GM19452 (cell line): ENCODE data around the gene CES3.
A peak's percentile ranks its signal among the peaks of the same experiment; 100 is the strongest.
"Not testable (repeated sequence)": the region's sequence is repeated elsewhere in the genome, so short reads cannot be mapped to it uniquely, and the experiment has no call there.

ENCODE experiments used
- ATAC-seq: cut with Tn5 transposase; IDR thresholded peaks from one replicate; pipeline ENCODE4 v1.9.1; 2021; ENCODE audit not compliant: unreplicated experiment

CES3 gene

DNA sequence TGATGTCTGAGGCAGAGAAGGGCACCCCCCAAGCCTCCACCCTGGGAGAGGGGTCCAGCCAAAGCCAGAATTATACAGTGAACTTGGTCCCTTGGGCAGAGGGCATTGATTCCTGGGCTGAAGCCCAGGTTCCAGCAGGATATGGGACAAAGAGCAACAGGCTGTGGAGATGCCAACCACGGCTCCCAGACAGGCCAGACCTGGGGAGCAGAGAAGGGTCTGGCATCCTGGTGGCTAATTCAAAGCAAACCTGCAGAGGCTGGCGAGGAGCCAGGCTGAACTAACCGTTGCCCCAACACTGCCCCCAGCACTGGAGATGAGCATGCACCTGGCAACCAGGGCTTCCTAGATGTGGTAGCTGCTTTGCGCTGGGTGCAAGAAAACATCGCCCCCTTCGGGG is 3.0 kb downstream of the CES3 start:
- ATAC-seq: no peak

DNA sequence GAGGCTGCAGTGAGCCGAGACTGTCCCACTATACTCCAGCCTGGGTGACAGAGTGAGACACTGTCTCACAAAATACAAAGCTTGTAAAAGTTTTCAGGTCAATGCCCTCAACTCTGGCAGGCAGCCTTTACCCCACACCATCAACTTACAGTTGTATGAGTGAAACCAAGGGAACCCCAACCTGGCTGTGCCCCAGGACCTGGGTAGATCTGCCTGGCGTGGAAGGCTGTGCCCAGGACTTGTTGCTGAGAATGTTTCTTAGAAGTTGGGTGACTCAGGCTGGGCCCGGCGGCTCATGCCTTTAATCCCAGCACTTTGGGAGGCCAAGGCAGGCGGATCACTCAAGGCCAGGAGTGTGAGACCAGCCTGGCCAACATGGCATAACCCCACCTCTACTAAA is 7.8 kb downstream of the CES3 start:
- ATAC-seq: no peak

DNA sequence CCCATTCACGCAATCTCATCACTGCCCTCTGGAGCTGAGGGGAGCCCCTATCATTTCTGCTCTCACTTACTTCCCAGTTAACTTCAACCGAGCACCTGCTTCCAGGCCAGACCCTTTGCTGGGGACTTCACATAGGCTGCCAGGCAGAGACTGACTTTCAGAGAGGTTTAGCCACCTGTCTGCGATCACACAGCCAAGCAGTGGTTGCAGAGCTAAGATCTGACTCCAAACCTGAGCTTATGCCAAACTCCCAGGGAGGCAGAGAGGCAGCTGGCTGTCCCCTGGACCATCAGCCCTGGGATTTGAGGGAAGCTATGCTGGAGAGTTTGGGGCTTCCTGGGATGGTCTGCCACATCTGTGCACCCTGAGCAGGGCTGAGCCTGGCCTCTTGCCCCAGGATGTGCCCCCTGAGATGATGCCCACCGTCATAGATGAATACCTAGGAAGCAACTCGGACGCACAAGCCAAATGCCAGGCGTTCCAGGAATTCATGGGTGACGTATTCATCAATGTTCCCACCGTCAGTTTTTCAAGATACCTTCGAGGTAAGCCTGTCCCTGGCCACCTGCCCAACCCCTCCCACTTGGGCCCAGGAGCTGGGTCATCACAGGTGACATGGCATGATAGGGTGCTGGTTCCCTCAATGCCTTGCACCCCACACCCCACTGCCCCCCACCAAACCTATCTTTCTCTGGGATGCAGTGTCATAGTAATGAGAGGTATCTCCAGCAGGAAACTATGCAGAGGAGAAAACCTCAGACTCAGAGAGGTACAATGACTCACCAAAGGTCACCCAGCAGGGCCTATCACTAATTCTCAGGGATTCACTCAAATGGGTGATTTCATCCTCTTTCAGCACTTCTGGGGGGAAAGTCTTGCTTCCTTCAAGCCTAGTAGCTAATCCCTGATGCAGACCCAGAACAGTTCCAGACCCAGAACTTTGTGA is 10.0 kb downstream of the CES3 start:
- ATAC-seq: no peak

DNA sequence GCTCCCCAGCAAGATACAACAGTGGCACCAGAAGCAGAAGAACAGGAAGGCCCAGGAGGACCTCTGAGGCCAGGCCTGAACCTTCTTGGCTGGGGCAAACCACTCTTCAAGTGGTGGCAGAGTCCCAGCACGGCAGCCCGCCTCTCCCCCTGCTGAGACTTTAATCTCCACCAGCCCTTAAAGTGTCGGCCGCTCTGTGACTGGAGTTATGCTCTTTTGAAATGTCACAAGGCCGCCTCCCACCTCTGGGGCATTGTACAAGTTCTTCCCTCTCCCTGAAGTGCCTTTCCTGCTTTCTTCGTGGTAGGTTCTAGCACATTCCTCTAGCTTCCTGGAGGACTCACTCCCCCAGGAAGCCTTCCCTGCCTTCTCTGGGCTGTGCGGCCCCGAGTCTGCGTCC is 11.9 kb downstream of the CES3 start:
- ATAC-seq: no peak

DNA sequence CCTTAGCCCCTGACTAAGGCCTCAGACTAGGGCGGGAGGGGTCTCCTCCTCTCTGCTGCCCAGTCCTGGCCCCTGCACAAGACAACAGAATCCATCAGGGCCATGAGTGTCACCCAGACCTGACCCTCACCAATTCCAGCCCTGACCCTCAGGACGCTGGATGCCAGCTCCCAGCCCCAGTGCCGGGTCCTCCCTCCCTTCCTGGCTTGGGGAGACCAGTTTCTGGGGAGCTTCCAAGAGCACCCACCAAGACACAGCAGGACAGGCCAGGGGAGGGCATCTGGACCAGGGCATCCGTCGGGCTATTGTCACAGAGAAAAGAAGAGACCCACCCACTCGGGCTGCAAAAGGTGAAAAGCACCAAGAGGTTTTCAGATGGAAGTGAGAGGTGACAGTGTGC is 12.7 kb downstream of the CES3 start:
- no peak for ATAC-seq

DNA sequence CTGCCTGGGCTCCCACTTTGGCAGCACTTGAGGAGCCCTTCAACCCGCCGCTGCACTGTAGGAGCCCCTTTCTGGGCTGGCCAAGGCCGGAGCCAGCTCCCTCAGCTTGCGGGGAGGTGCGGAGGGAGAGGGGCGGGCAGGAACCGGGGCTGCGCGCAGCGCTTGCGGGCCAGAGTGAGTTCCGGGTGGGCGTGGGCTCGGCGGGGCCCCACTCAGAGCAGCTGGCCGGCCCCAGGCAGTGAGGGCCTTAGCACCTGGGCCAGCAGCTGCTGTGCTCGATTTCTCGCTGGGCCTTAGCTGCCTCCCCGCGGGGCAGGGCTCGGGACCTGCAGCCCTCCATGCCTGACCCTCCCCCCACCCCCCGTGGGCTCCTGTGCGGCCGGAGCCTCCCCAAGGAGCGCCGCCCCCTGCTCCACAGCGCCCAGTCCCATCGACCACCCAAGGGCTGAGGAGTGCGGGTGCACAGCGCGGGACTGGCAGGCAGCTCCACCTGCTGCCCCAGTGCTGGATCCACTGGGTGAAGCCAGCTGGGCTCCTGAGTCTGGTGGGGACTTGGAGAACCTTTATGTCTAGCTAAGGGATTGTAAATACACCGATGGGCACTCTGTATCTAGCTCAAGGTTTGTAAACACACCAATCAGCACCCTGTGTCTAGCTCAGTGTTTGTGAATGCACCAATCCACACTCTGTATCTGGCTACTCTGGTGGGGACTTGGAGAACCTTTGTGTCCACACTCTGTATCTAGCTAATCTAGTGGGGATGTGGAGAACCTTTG is 13.3 kb downstream of the CES3 start:
- not testable (repeated sequence) for ATAC-seq

- not testable (repeated sequence) for ATAC-seq
Measured at GRCh38 chr16:66974932-66975246, 13.8 kb downstream of the CES3 start.

- no peak for ATAC-seq
Measured at GRCh38 chr16:66975302-66975893, 14.3 kb downstream of the CES3 start.

DNA sequence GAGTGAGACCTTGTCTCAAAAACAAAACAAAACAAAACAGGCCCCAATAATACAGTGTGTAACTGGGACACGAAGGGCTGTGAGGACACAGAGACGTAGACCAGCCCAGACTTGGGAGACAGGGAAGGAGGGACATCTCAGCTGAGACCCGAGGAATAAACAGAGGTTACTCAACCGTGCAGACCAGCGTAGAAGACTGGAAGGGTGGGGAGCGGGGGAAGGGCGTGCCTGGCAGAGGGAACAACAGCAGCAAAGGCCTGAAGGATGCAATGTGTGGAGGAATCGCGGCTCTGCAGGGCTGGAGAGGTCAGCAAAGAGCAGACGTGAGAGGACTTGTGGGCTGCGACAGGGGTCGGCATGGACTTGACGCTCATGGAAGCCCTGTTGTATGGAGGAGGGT is 15.7 kb downstream of the CES3 start:
- no peak for ATAC-seq

DNA sequence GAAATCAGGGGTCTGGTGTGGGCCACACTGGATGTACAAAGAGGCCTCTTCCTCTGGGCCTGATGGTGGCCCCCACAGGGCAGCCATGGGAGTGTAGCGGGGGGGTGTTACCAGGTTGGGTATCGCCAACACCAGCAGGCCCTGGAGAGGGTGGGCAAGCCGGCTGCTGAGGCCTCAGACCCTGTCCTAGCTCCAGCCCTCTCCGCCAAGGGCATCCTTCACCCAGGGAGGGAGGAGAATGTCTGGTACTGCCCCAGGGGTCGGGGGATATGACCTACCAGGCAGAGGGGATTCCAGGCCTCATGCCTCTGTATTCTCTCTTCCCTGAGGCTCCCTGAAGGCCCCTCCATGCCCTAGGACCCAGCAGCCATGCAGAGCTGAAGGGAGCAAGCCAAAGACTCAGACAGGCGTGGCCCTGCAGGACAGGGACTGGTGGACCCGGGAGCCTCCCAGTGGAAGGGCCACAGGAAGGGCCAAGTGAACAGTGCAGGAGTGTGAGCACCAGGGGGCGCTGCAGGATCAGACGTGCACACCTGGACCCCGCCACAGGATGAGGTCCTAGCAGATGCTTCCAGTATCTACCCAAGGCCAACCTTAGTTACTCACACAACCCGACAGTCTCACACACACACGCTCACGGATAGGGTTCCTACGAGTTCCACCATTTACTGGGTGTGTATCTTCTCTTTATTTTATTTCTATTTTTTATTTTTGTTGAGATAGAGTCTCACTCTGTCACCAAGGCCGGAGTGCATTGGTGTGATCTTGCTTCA is 16.5 kb downstream of the CES3 start:
- peak; percentile 56 for ATAC-seq

DNA sequence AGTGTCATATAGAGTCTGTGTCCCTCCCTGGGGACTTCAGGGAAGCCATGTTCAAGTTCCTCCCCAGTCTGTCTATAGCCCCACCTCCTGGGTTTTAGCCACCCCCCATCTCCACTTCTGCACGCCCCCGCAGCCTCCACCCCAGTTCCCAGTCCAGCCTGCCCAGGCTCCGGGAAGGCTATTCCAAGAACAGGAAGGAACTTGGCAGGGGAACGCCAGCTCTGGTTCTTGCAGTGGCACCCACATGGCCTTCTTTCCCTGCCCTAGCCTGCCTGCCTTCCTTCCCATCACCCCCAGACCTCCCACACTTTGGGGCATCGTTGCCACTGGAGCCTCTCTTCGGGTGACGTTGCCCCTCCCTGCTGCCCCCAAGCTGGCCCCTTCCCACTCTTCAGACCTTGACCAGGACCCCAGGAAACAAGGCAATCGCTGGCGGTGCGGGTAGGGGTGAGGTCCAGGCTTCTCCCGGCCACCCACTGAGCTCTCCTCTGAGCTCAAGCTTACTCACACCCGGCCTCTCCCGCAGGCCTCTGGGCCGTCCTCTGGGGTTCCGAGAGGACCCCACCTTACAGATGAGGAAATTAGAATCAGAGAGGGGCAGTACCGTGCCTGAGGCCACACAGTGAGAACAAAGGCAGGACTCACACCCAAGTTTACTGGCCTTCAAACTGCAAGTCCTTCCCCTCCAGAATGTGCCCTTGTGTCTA is 18.1 kb downstream of the CES3 start:
- no peak for ATAC-seq

GRCh38 chr16:66983033-66983432 is 22.0 kb downstream of the CES3 start:
- no peak for ATAC-seq

DNA sequence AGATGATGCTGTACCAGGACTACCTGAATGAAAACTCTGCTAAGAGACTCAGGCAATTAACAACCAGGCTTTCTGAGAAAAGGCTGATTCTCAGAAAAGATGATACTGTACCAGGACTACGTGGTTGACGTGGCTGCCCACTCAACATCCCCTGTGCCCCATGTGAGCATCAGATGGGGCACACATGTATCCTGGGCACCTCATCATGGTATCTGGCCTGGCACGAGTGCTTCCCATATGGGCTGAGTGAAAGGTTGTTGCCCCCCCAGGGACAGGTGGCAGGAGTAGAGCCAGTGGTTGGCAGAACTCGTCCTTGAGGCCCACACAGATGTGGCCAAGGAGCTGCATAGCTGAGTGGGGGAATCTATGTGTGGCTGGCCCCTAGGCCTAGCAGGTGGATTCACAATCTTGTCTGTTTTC is 23.8 kb downstream of the CES3 start:
- no peak for ATAC-seq

DNA sequence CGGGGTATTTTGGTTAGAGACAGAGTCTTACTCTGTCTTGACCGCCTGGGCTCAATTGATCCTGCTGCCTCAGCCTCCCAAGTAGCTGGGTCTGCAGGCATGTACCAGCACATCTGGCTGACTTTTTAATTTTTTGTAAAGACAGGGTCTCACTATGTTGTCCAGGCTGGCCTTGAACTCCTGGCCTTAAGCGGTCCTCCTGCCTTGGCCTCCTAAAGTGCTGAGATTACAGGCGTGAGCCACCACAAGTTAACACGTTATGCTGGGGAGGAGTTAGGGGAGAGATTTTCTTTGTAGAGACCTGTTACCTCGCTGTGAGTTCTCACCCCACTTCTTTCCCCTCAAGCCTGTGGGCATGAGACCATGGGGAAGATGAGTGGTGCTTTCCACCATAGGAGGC is 25.5 kb downstream of the CES3 start:
- no peak for ATAC-seq

GRCh38 chr16:66988197-66988788 is 27.2 kb downstream of the CES3 start, which contains the start of gene CES4A:
Gene CES4A, plus strand, starts transcription at chr16:66988589. Its CDS starts 184 bp downstream, at chr16:66988773.
- no peak for ATAC-seq

DNA sequence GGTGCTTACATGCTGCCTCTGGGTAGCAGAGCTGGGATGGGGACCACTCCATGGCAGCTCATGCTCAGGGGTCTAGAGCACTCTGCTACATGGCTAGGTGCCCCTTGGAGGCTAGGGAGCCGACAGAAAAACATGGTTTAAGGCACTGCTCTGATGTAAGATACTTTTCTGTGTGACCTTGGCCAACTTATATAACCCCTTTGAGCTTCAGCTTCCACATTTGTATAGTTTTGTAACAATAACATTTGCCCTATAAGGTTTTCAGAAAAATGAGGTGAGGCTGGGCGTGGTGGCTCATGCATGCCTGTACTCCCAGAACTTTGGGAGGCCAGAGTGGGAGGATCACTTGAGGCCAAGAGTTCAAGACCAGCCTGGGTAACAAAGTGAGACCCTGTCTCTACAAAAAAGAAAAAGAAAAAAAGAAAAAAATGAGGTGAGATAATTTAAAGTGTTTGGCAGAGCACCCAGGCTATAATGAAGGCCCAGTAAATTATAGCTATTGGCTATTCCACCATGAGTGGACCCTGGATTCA is 30.5 kb downstream of the CES3 start:
- no peak for ATAC-seq

GRCh38 chr16:66993558-66993957 is 32.5 kb downstream of the CES3 start:
- ATAC-seq: not testable (repeated sequence)

- no peak for ATAC-seq
Measured at GRCh38 chr16:66996324-66996982, 35.4 kb downstream of the CES3 start.

- no peak for ATAC-seq
Measured at GRCh38 chr16:66996983-66997358, 35.9 kb downstream of the CES3 start.
